ENCODE data around the gene SLX1B.
"Not testable (repeated sequence)": the region's sequence is repeated elsewhere in the genome, so short reads cannot be mapped to it uniquely, and the experiment has no call there.

- TF ChIP-seq CTCF (IDR thresholded peaks at IDR 0.05; ENCODE audit: poor library complexity, severe bottlenecking); EP300 (conservative IDR thresholded peaks at IDR 0.05; ENCODE audit: poor library complexity, severe bottlenecking); POLR2AphosphoS5 (IDR thresholded peaks at IDR 0.05); REST (IDR thresholded peaks at IDR 0.05; ENCODE audit: borderline replicate concordance); RAD21 (conservative IDR thresholded peaks at IDR 0.05); EZH2 (IDR thresholded peaks at IDR 0.05; ENCODE audit: borderline replicate concordance, insufficient read depth, low read length, poor library complexity, severe bottlenecking); TAF1 (IDR thresholded peaks at IDR 0.05; ENCODE audit: low read depth); SMC3 (conservative IDR thresholded peaks at IDR 0.05; ENCODE audit: poor library complexity): not testable (repeated sequence)
Observed at GRCh38 chr16:29460647-29461030, 6.3 kb downstream of the SLX1B start.
